HTR-8/SVneo (cell line): ENCODE results near the gene DPF3.
A peak's percentile ranks its signal among the peaks of the same experiment; 100 is the strongest.

Experiments
- DNase-seq: peaks from one replicate; pipeline ENCODE4 v3.0.0; 2011; ENCODE audit warnings: low spot score, mixed read lengths; ENCODE audit not compliant: insufficient read length
- FAIRE-seq: peaks from 2 replicates; lab custom pipeline; 2011; peaks lifted over from hg19 to GRCh38; lab: Jason Lieb, UNC

The DPF3 gene

DNA sequence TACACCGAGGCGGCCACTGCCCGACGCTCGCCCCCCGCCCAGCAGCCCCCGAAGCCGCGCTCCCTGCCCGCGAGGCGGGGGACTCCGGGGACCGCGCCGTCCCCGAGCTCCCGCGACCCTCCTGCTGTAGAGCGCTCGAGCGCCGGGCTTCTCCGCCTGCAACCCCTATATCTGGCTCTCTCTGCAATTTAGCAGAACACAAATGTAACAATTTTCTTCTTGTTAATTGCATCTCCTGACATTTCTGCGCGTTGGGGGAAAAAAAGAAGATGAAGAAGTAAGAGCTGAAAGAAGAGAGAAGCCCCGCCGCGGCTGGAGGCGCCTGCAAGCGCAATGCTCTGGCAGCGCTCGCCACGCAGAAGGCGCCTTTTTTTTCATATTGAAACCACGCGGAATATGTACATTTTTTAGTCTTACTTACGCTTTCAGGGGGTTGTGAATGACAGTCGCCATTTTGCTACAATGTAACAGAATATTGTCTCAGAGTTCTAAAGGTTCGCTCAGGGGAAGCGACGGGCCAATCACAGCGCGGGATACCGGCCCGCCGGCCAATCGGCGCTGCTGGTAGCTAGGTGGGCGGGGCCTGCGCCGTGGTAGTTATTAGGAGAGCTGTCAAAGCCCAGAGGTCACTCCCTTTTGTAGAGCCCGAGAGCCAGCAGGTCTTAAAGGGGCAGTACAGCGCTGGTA, at the start of gene DPF3:
DPF3 (minus strand) TSS at position 466 of the 687 bp plus-strand sequence; CDS start at position 453, 13 bp downstream.
- peak; percentile 100 for DNase-seq
- FAIRE-seq: peak; percentile 97

DNA sequence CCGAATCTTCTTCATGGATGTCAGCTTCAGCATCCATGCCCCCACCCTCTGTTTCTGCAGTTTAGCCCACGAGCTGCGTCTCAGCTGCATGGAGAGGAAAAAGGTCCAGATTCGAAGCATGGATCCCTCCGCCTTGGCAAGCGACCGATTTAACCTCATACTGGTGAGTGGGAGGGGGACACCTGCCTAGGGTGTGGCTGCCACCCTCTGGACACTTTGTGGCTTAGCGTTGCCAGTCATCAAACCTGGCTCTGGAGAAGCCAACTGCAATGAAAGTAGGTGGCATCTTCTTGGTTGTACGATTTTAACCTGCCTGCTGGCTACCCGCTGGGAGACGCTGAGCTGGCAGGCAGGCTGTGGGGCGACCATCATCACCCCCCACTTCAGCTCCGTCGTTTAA, 49.0 kb upstream of the DPF3 start:
- DNase-seq: no peak
- FAIRE-seq: peak; percentile 83

DNA sequence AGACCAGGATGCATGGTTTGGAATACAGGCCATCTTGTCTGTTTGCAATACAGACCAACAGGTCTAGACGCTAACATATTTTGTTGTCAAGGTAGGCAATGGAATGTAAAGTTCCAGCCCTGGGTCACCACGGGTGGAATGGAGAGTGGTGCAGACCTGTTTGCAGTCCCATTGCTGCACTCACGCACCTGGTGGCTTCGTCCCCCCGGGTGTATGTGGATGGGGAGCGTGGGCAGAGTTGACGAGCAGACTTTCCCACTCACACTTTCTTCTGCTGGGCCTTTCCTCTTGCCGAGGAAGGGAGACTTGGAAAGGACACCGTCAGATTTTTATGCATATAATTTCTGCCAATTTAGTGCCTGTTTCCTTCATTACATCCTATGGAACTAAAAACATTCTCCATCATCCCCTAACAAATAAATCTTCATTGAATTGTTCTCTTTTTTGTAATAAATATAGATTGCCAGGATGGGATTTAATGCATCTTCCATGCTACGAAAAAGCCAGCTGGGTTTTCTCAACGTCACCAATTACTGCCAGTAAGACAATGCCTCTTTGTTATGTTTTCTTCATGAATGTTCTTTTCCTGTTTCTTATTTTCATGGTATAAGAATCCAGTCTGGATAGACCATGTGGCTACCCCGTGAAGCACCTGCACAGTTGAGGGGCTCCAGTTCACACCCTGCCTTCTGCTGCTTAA, 47.5 kb upstream of the DPF3 start:
- DNase-seq: no peak
- peak; percentile 70 for FAIRE-seq

DNA sequence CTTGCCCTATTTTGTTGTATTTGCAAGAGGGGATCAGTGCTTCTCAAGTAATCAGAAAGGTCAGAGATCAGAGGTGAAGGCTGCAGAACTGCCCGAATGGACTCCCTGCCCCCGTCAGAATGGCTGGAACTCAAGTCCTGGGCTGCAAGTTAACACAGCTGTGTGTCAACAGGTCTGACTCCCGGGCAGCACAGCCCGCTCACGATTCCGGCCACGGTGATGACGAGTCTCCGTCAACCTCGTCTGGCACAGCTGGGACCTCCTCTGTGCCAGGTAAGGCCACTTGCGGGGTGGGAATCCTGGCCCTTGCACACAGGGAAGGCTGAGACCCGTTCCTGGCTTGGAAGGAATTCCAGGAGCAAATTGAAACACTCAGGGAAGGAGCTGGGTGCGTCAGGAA, 45.7 kb upstream of the DPF3 start:
- DNase-seq: no peak
- no peak for FAIRE-seq

DNA sequence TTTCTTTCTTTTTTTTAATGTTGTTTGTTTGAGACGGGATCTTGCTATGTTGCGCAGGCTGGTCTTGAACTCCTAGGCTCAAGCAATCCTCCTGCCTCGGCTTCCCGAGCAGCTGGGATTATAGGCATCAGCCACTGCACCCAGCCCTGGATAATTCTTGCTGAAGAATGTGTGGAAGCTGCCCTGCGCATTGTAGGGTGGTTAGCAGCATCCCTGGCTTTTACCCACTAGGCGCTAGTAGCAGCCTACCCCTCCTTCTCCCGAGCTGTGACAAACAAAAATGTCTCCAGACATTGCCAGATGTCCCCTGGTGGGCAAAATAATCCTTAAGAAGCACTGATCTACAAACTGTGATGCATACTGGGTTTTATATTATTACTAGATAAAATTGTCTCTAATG, 39.0 kb upstream of the DPF3 start:
- FAIRE-seq (no peak), DNase-seq (no peak)

DNA sequence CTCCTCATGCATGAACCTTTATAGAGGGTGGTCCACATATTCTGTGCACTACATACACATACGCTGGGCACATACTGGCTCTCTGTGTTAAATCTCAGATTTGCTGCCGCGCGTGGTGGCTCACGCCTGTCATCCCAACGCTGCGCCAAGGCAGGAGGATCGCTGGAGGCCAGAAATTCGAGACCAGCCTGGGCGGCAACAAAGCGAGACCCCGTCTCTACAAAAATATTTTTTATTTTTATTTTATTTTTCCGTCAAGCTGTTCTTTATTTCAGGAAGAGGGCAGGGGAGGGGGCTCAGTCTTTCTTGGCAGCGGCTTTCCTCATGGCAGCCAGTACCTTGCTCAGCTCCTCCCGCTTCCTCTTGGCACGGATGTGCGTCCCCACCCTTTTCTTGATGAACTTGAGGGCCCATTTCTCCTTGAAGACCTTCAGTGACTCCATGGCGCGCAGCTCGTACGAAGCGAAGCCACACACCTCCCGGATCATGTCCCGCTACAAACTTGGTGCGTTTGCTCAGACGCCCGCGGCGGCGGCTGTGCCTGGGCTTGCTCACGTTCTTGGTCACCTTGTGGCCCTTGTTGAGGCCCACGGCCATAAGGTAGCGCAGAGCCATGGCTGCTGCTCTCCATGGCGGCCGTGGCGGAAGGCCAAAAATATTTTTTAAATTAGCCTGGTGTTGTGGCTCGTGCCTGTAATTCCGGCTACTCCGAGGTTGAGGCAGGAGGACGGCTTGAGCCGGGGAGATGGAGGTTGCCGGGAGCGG, 35.6 kb upstream of the DPF3 start:
- FAIRE-seq: no peak
- DNase-seq: no peak

DNA sequence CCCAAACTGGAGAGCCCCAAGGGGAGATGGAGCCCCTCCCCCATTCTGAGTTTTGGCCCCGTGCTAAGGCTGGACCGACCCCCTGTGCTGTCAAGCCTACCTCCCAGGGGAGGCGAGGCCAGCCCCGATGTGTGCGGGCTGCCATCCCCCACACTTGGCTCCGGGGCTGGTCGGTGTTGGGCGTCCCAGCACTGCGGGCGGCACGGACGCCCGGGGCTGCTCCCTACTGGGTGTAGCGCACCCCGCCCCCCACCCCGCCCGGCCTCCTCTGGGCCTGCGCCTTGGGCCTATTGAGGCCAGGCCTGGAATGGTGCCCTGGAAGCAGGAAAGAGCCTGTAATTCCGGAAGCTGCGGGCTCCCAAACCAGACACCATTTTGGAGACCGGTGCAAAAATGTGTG, 35.0 kb upstream of the DPF3 start:
- DNase-seq (no peak), FAIRE-seq (no peak)

DNA sequence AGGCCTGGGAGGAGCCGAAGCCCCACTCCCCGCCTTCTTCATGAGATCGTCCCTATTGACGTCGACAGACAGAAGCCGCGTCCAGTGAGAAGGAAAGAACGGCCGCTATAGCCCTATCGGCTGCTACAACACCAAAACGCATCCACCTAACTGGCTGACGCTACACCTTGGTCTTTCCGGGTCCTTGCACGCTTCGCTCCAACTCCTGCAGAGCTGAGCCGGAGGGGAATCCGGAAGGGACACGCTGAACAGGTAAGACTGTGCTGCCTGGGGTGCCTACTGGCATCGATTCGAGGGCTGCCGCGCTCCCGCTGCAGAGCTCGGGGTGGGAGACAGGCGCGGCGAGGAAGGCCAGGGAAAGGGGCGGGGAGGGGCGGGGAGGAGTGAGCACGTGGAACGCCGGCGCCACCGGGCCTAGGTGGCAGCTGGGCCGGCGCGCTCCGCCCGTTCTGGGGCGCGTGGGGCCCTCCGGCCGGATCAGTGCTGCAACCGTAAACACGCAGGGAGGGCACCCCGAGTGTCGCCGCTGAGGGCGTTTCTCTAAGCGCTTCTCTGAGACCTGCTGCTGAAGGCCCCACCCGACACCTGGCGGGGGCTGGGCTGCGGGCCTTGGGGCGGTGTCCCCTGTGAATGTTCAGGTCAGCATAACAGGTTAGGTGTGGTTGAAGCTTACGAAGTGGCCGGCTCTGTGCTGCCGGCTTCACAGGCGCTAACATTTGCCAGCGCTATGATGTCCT, 32.6 kb upstream of the DPF3 start, which contains the start of gene DCAF4:
DCAF4 (plus strand) TSS at position 173 of the 737 bp plus-strand sequence. CDS start 11,515 bp downstream, outside the sequence.
- FAIRE-seq (peak; percentile 99), DNase-seq (peak; percentile 100)

DNA sequence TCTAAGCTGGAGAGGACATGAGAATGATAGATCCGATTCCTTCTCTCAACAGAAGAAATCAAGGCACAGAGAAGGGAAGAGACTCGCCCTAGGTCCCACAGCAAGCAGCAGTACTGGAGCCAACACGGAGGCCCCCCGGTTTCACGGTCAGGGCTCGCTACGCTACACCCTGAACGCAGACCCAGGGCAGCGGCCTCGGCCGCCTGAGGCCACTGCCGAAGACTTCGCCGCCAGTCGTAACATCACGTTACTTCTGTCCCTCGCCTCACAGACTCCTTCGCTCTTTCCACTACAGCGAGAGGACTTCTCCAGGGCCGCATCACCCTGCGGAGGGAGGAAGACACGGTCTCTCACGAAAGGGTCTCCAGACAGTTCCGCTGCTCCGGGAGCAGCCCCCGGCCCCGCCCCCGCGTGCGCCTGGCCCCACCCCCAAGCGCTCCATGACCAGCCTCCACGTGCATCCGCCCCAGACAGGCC, 32.0 kb upstream of the DPF3 start:
- FAIRE-seq: no peak
- DNase-seq: no peak

DNA sequence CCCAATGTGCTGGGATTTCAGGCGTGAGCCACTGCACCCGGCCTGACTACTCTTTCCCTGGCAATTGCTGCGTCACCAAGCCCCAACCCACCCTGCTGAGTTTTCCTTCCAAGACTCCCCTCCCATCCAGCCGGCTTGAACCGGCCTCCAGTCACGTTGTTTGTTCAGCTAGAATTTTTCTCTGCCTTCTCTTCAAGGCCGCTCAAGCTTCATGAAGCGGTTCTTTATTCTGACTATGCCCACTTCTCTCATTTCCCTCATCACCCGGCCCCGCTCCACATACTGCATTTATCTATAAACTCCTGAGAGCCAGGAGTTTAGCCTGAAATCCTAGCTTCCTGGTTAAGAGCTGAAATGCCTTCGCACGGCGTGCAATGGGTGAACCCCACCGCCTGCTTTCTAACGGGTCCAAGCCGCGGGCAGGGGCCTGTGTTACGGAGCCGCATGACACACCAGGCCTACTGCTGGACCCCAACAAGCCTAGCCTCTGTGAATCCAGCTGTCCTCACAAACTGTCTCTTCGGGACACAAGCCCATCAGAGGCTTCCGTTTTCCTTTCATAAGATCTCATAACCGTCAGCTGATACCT, 31.4 kb upstream of the DPF3 start:
- DNase-seq: no peak
- FAIRE-seq: peak; percentile 85

DNA sequence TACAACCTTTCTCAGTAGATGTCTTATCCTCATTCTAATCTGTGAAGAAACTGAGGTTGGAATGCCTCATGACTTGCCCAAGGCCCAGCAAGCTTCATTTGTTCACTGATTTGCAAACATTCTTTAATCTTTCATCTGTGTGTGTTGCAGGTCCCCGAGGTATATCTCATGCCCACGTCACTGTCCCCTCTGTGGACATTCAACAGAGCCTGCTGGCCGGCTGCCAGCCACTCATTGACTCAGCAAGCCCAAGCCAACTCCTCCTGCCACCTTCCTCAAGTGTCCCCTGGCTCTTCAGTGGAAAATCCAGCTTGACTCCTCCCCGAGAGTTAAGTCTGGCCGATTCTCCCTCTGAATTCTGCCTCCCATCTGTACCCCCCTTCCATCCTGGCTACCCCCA, 30.4 kb upstream of the DPF3 start:
- DNase-seq: no peak
- FAIRE-seq: no peak

DNA sequence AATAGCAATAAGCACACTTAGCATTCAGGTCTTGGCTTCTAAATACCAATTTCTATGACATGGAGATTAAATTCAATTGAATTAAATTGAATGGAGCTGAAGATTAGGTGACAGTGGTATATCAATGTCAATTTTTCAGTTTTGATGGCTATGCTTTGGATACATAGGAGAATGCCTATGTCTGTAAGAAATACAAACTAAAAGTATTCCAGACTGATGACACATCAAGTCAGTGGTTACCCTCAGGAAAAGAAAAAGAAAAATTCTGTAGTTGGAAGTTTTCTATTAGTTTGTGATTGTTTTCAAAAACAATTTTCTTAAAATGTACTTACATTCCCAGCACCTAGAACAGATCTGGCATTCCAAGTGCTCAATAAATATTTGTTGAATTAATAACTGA, 27.5 kb upstream of the DPF3 start:
- no peak for FAIRE-seq
- no peak for DNase-seq

DNA sequence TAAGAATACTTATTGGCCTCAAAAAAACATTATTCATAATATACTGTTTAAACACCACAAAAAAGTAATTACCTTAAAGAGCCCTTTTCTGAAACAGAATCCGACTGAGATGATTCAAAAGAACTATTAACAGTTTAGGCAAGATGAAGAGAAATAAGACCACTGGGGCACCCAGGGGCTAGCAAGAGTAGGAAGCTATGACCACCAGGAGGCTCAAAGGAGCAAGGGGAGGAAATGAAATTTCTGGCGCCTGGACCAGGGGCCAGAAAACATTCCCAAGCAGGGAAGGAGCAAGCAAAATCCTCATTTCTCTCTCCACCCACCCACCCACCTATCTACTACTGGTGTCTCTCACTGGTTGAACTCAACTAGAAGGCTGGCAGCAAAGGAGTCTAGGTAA, 26.1 kb upstream of the DPF3 start:
- FAIRE-seq: no peak

DNA sequence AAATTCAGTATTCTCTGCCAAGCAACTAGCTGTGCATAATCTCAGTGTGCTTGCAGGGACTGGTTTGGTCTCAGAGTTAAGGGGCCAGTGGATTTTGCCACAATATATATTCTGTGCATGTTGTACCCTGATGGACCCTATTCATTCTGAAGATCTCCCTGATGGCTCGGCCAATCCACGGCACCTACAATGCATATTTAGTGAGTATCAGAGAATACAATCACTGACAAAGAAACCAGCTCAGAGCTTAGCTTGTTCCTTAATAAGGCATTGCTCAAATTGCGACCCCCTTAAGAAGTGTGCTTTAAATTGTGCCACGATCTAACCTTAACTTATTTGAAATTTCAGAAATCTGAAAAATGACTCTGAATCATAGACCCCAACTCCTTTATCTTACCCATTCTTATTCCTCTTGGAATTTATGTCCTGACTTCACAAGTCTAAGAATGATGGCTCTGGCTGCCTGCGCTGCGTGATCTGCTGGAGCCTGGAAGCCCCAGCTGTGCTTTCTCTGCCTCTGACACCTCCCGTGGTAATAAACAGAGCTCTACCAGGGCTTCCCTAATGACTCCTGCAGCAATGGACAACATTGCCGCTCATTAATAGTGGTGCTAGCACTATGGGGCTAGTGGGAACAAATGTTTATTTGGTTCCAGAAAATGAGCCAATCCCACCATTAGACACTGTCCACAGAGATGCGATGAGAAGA, 23.3 kb upstream of the DPF3 start:
- no peak for DNase-seq
- no peak for FAIRE-seq

More for the DNA sequence above, 26.1 kb upstream of the DPF3 start:
- DNase-seq: no peak

DNA sequence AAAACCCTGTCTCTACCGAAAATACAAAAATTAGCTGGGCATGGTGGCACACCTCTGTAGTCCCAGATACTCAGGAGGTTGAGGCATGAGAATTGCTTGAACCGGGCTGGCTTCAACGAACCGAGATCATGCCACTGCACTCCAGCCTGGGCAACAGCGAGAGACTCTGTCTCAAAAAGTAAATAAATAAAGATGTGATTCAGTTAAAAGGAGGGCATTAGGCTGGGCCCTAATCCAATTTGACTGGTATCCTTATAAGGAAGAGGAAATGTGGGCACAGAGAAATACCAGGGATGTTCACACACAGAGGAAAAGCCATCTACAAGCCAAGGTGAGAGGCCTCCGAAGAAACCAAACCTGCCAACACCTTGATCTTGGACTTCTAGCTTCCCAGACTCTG, 22.3 kb upstream of the DPF3 start:
- DNase-seq: no peak
- FAIRE-seq: peak; percentile 16

DNA sequence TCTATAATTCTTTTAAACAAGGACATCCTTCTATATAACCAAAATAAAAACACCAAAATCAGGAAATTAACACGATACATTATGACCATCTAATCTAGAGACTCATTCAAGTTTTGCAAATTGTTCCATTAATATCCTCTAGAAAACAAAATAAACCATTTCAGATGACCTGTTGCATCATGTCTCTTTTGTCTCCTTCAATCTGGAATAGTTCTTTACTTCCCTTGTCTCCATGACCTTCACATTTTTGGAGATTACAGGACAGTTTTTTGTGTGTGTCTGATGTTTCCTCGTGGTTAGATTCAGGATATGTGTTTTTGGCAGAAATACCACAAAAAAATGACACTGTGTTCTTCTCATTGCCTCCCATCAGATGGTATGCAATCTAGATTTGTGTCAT, 19.9 kb upstream of the DPF3 start:
- peak; percentile 75 for FAIRE-seq
- DNase-seq: no peak

DNA sequence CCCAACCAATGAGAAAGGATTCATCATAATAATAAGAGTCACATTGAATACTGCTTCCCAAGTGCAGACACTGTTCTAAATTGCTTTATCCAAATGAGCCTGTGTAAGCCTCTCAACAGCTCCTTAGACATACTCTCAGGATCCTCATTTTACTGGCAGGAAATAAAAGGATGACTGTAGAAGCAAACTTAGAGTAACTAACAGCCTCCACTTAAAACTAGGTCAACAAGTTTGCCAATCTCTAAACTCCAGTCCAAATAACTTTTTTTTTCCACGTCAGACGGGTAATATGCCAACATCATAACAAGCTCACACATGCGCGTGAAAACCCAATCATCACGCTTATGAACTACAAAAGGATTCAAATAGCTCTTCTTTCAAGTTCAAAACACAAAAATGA, 15.3 kb upstream of the DPF3 start:
- no peak for DNase-seq
- no peak for FAIRE-seq

DNA sequence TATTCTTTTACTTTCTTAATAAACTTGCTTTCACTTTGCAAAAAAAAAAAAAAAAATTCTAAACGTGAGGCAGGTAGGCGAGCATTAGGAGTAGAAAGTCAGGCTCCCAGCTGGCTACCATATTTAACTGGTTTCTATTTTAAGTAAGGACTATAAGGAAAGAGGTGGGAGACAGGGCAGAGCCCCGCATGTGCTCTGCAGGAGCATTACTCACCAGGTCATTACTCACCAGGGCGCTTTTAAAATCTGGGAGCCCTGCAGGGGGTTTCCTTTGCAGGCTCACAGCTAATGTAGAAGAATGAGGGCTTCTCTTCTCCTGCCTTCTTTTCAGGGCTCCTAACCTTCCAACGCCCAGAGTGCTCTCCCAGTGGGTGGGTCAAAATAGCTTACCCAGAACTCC, 14.0 kb upstream of the DPF3 start:
- DNase-seq: peak; percentile 72
- FAIRE-seq: no peak

DNA sequence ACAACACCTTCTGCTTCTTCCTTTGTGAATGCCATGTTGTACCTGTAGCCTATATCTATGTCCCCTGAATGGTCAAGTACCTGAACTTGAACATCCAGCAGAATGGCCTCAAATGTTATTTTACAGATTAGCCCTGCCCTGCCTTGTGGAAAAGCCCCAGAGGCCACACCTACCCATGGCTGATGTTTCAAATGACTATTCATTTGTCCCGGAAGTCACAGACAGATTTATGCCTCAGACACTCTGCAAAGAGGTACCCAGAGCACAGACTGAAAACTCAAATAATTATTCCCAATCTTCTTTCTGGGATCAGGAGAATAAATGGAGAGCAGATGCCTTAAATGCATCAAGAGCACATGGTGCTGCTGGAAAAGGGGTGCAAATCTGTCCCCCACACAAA, 13.0 kb upstream of the DPF3 start:
- DNase-seq: no peak
- FAIRE-seq: peak; percentile 54
